ENCODE measurements around the gene SOS1. TPM values are rescaled to one million over a fixed set of nuclear protein-coding genes. Genes with fewer than 3 reads are reported as not detected.

The SOS1 gene
- total and polyA plus RNA-seq, 2 donors (not counting 1 experiment from before 2014, with no cell fraction given) = 18.2 to 58.1 TPM

DNA sequence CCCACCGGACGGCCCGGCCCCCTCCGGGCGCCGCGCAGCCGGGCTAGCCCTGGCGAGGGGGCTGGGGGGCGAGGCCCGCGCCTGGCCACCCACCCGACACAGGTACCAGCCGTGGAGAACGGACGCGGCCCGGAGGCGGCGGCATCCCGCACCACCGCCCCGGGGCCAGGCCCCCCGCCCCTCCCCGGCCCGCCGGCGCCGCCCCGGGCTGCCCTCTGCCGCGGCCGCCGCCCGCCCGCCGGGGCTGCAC lies 405 bp downstream of the SOS1 start:
- under 1% methylated on average over 37 of the region's 37 CpGs for WGBS (ENCODE audit: insufficient coverage)
- H3K27ac ChIP-seq (ENCODE audit: low read length in 2 of 2) = peak overlapping the region; percentile 89 to 90
- peak overlapping the region; percentile 78 for H3K9ac ChIP-seq (ENCODE audit: low read length)
- H3K27me3 ChIP-seq (replicated peaks in 1 of 4; ENCODE audit: control extremely low read depth in 1 of 4, control insufficient read depth in 3 of 4, insufficient read depth in 4 of 4, low read length in 3 of 4) = no peaks in the 10 kb centered on the region
- ChIA-PET CTCF (interaction anchor here (0.9 to 4.5 kb wide), 15 partner anchors 10 to 612 kb away, joined by 3 to 174 read pairs (median 6); no protein-coding TSS in a partner anchor), POLR2A (interaction anchor here (0.6 to 2.8 kb wide), 6 partner anchors 9 to 376 kb away, joined by 3 to 12 read pairs (median 4); no protein-coding TSS in a partner anchor)
- peak overlapping the region; percentile 82 for H3K4me2 ChIP-seq (replicated peaks; ENCODE audit: low read depth, low read length, poor library complexity, severe bottlenecking)
- Mint-ChIP-seq H3K9me3 (ENCODE audit: insufficient read depth) (no peaks in the 10 kb centered on the region), H3K27ac (no peak overlapping the region), H3K4me1 (peaks cover 66% of the 10 kb centered on the region), H3K4me3 (no peak overlapping the region), H3K27me3 (no peaks in the 10 kb centered on the region)
- H4K20me1 ChIP-seq (ENCODE audit: control insufficient read depth, insufficient read depth, low read length, poor library complexity, severe bottlenecking) = peaks cover 28% of the 10 kb centered on the region
- DNase-seq (no peak), ATAC-seq (ENCODE audit: low read depth) (peak; percentile 22)
- peak overlapping the region; percentile 94 for H2AFZ ChIP-seq (ENCODE audit: insufficient read depth, low read depth, low read length, poor library complexity, severe bottlenecking)
- peak overlapping the region; percentile 59 to 81 (median 67) for H3K4me3 ChIP-seq (ENCODE audit: control extremely low read depth in 1 of 5, extremely low read depth in 1 of 5, insufficient read depth in 1 of 5, low read depth in 2 of 5, low read length in 4 of 5)
- peaks cover 58% of the 10 kb centered on the region for H3K79me2 ChIP-seq (ENCODE audit: control insufficient read depth, insufficient read depth, low read length)
- H3K4me1 ChIP-seq (ENCODE audit: control insufficient read depth in 2 of 2, insufficient read depth in 2 of 2, low read length in 2 of 2) = peaks cover 41 to 49% of the 10 kb centered on the region in 2 donors
- intact Hi-C loops (cut with micrococcal nuclease) = loop anchor here (1.0 to 5.0 kb wide), 2 partner anchors 108 to 453 kb away; partner anchors contain the start of gene GALM
- H3K9me3 ChIP-seq (ENCODE audit: control extremely low read depth in 1 of 3, control insufficient read depth in 2 of 3, insufficient read depth in 1 of 3, low read length in 2 of 3) = no peaks in the 10 kb centered on the region
- TF ChIP-seq EZH2 (IDR thresholded peaks at IDR 0.05; ENCODE audit: borderline replicate concordance, insufficient read depth, low read depth, low read length, poor library complexity, severe bottlenecking) = no peak
- TF ChIP-seq, protein P1, sequence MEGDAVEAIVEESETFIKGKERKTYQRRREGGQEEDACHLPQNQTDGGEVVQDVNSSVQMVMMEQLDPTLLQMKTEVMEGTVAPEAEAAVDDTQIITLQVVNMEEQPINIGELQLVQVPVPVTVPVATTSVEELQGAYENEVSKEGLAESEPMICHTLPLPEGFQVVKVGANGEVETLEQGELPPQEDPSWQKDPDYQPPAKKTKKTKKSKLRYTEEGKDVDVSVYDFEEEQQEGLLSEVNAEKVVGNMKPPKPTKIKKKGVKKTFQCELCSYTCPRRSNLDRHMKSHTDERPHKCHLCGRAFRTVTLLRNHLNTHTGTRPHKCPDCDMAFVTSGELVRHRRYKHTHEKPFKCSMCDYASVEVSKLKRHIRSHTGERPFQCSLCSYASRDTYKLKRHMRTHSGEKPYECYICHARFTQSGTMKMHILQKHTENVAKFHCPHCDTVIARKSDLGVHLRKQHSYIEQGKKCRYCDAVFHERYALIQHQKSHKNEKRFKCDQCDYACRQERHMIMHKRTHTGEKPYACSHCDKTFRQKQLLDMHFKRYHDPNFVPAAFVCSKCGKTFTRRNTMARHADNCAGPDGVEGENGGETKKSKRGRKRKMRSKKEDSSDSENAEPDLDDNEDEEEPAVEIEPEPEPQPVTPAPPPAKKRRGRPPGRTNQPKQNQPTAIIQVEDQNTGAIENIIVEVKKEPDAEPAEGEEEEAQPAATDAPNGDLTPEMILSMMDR (IDR thresholded peaks at IDR 0.05) = no peak
- H3K36me3 ChIP-seq (replicated peaks in 1 of 2; ENCODE audit: control extremely low read depth in 1 of 2, control insufficient read depth in 1 of 2, extremely low read depth in 1 of 2, insufficient read depth in 2 of 2, low read length in 1 of 2) = peaks cover 0 to 13% of the 10 kb centered on the region in 2 experiments

DNA sequence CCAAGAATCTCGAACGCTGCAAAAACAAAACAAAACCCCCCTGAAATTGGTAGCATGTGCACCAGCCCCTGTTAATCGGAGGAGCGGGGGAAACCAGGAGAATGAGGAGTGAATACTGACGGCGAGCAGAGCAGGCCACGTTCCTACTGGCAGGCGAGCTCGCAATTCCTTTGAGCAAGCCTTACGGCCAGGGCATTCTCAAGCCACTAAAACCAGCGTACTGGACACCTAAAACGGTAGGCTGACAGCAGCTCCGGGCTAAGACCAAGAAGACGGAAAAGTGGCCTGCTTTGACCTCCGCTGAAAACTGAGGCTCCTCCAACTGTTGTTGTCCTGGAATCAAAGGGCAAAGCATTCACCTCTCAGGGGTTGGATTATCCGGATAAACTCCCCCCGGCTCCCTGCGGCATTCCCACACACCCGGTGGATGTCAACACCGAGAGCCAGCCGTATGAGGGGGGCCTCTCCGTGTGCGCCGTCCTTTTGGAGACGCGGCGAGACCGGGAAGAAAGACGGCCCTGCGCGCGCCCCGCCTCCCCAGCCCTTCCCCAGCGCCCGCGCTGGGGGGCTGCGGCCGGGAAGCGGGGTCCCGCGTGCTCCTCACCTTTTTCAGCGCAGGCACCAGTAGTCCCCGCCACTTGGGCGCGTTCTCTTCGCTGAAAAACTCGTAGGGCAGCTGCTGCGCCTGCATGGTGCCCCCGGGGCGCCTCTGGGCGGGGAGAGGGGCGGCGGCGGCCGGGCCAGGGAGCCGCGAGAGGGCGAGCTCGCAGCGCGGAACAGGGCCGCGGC lies 925 bp downstream of the SOS1 start:
- peaks cover 37 to 44% of the 10 kb centered on the region in 2 donors for H3K4me1 ChIP-seq (ENCODE audit: control insufficient read depth in 2 of 2, insufficient read depth in 2 of 2, low read length in 2 of 2)
- H3K79me2 ChIP-seq (ENCODE audit: control insufficient read depth, insufficient read depth, low read length) = peaks cover 63% of the 10 kb centered on the region
- no peaks in the 10 kb centered on the region for H3K27me3 ChIP-seq (replicated peaks in 1 of 4; ENCODE audit: control extremely low read depth in 1 of 4, control insufficient read depth in 3 of 4, insufficient read depth in 4 of 4, low read length in 3 of 4)
- peak; percentile 42 for ATAC-seq (ENCODE audit: low read depth)
- under 1% methylated on average over 63 of the region's 63 CpGs for WGBS (ENCODE audit: insufficient coverage)
- Mint-ChIP-seq H3K27me3 (no peaks in the 10 kb centered on the region), H3K4me3 (peak overlapping the region; percentile 91), H3K4me1 (peaks cover 63% of the 10 kb centered on the region), H3K27ac (peak overlapping the region; percentile 88), H3K9me3 (ENCODE audit: insufficient read depth) (no peaks in the 10 kb centered on the region)
- H3K4me3 ChIP-seq (ENCODE audit: control extremely low read depth in 1 of 5, extremely low read depth in 1 of 5, insufficient read depth in 1 of 5, low read depth in 2 of 5, low read length in 4 of 5) = peak overlapping the region; percentile 59 to 81 (median 67)
- DNase-seq = peak; percentile 81
- peak overlapping the region; percentile 78 for H3K9ac ChIP-seq (ENCODE audit: low read length)
- CTCF ChIA-PET = interaction anchor here (0.9 to 4.5 kb wide), 19 partner anchors 10 to 613 kb away, joined by 3 to 174 read pairs (median 4); no protein-coding TSS in a partner anchor
- H4K20me1 ChIP-seq (ENCODE audit: control insufficient read depth, insufficient read depth, low read length, poor library complexity, severe bottlenecking) = peaks cover 28% of the 10 kb centered on the region
- intact Hi-C loops (cut with micrococcal nuclease) = loop anchor here (1.0 to 5.0 kb wide), 3 partner anchors 61 to 453 kb away; partner anchors contain the start of gene GALM
- TF ChIP-seq, protein P1 (IDR thresholded peaks at IDR 0.05) = peak; percentile 33
- no peak for TF ChIP-seq EZH2 (IDR thresholded peaks at IDR 0.05; ENCODE audit: borderline replicate concordance, insufficient read depth, low read depth, low read length, poor library complexity, severe bottlenecking)
- H3K4me2 ChIP-seq (replicated peaks; ENCODE audit: low read depth, low read length, poor library complexity, severe bottlenecking) = peak overlapping the region; percentile 82
- POLR2A ChIA-PET = interaction anchor here (0.6 to 2.8 kb wide), 5 partner anchors 8 to 377 kb away, joined by 3 to 12 read pairs (median 3); no protein-coding TSS in a partner anchor
- peak overlapping the region; percentile 94 for H2AFZ ChIP-seq (ENCODE audit: insufficient read depth, low read depth, low read length, poor library complexity, severe bottlenecking)
- peaks cover 0 to 15% of the 10 kb centered on the region in 2 experiments for H3K36me3 ChIP-seq (replicated peaks in 1 of 2; ENCODE audit: control extremely low read depth in 1 of 2, control insufficient read depth in 1 of 2, extremely low read depth in 1 of 2, insufficient read depth in 2 of 2, low read length in 1 of 2)
- no peaks in the 10 kb centered on the region for H3K9me3 ChIP-seq (ENCODE audit: control extremely low read depth in 1 of 3, control insufficient read depth in 2 of 3, insufficient read depth in 1 of 3, low read length in 2 of 3)
- peak overlapping the region; percentile 44 to 64 for H3K27ac ChIP-seq (ENCODE audit: low read length in 2 of 2)

Data from B cell (primary cell).